HL-60 (cell line): Measurements from ENCODE around the gene CTSA.

Experiments used
- DNase-seq, 2 experiments: peaks; one replicate each; pipeline ENCODE4 v3.0.0-alpha.2; 2010 to 2020; ENCODE audit warnings: low read depth in 1 of 2, low spot score in 1 of 2
- H3K27ac ChIP-seq: fragments of 250-450 bp; sonication (Bioruptor Pico); replicated peaks from 2 replicates; pipeline ENCODE4 v1.5.1; 2020; ENCODE audit warnings: mild to moderate bottlenecking, moderate library complexity
- H3K27me3 ChIP-seq: fragments of 250-450 bp; sonication (Bioruptor Pico); 2 replicates; pipeline ENCODE4 v1.5.1; 2021; ENCODE audit warnings: mild to moderate bottlenecking, moderate library complexity; ENCODE audit not compliant: insufficient read depth, poor library complexity, severe bottlenecking
- H3K4me3 ChIP-seq: replicated peaks from 2 replicates; pipeline ENCODE4 v1.5.1; 2011; ENCODE audit warnings: mild to moderate bottlenecking, control low read depth, low read length; ENCODE audit not compliant: insufficient read depth
- CTCF ChIP-seq: IDR thresholded peaks from one replicate; pipeline ENCODE4 v1.5.1; 2011; ENCODE audit warnings: low read length, control low read depth, inconsistent platforms; ENCODE audit not compliant: insufficient read depth
- GABPA ChIP-seq: IDR thresholded peaks from 2 replicates; pipeline ENCODE4 v1.6.1; 2012; ENCODE audit warnings: low read depth
- POLR2AphosphoS5 ChIP-seq: IDR thresholded peaks from 2 replicates; pipeline ENCODE4 v1.6.1; 2012; ENCODE audit warnings: low read depth
- SPI1 ChIP-seq: IDR thresholded peaks from 2 replicates; pipeline ENCODE4 v1.6.1; 2012; ENCODE audit warnings: low read depth, mild to moderate bottlenecking, borderline replicate concordance
- TF ChIP-seq, protein P1 (sequence below): IDR thresholded peaks from 2 replicates; pipeline ENCODE4 v1.6.1; 2012; ENCODE audit warnings: low read depth; ENCODE audit not compliant: insufficient replicate concordance

Gene CTSA

DNA sequence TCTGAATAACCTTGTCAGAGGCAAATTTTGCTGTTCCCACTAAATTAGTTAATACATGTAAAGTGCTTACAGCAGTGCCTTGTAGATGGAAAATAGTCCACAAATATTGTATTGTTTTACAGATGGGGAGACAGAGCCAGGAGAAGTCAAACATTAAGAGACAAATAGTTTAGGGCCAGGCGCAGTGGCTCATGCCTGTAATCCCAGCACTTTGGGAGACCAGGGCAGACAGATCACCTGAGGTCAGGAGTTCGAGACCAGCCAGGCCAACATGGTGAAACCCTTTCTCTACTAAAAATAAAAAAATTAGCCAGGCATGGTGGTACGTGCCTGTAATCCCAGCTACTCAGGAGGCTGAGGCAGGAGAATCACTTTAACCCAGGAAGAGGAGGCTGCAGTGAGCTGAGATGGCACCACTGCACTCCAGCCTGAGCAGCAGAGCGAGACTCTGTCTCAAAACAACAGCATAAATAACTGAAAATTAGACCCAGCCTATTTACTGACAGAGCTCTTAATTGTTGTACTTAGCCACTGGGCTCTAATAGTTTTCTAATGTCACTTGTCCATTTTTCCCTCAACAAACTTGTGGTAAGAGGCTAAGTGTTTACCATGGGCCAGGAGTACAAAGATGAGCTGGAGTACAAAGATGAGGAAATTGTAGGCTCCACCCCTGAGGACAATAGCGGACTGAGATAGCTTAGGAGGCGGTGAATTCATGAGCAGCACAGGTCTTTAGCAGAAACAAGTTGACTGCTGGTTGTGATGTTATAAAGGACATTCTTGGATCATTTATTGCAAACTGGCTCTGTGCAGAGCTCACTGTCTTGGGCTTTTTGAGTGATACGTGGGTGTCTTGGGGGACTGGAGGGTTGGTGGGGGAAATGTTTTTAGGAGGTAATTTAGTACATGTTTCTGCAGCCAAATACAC, 27.3 kb upstream of the CTSA start:
- TF ChIP-seq CTCF (no peak), GABPA (no peak), SPI1 (no peak), POLR2AphosphoS5 (no peak)
- TF ChIP-seq, protein P1, sequence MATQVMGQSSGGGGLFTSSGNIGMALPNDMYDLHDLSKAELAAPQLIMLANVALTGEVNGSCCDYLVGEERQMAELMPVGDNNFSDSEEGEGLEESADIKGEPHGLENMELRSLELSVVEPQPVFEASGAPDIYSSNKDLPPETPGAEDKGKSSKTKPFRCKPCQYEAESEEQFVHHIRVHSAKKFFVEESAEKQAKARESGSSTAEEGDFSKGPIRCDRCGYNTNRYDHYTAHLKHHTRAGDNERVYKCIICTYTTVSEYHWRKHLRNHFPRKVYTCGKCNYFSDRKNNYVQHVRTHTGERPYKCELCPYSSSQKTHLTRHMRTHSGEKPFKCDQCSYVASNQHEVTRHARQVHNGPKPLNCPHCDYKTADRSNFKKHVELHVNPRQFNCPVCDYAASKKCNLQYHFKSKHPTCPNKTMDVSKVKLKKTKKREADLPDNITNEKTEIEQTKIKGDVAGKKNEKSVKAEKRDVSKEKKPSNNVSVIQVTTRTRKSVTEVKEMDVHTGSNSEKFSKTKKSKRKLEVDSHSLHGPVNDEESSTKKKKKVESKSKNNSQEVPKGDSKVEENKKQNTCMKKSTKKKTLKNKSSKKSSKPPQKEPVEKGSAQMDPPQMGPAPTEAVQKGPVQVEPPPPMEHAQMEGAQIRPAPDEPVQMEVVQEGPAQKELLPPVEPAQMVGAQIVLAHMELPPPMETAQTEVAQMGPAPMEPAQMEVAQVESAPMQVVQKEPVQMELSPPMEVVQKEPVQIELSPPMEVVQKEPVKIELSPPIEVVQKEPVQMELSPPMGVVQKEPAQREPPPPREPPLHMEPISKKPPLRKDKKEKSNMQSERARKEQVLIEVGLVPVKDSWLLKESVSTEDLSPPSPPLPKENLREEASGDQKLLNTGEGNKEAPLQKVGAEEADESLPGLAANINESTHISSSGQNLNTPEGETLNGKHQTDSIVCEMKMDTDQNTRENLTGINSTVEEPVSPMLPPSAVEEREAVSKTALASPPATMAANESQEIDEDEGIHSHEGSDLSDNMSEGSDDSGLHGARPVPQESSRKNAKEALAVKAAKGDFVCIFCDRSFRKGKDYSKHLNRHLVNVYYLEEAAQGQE, result no peak
- no peak for DNase-seq
- H3K4me3 ChIP-seq, result no peak overlapping the region

GRCh38 chr20:45866454-45866853, 24.7 kb upstream of the CTSA start:
- DNase-seq, result no peak
- Histone ChIP-seq H3K27ac (no peak overlapping the region), H3K27me3 (no peaks in the 10 kb centered on the region), H3K4me3 (no peak overlapping the region)
- no peak for TF ChIP-seq SPI1

More for the DNA sequence above, 27.3 kb upstream of the CTSA start:
- no peak overlapping the region for H3K27ac ChIP-seq
- H3K27me3 ChIP-seq, result no peaks in the 10 kb centered on the region

- no peak overlapping the region for H3K27ac ChIP-seq
- no peaks in the 10 kb centered on the region for H3K27me3 ChIP-seq
- no peak overlapping the region for H3K4me3 ChIP-seq
- TF ChIP-seq GABPA, result no peak
- TF ChIP-seq CTCF, result no peak
- TF ChIP-seq, protein P1, result no peak
- no peak for TF ChIP-seq POLR2AphosphoS5
- no peak for TF ChIP-seq SPI1
- no peak for DNase-seq
These were observed 23.9 kb upstream of the CTSA start for GRCh38 chr20:45867136-45867818.

DNA sequence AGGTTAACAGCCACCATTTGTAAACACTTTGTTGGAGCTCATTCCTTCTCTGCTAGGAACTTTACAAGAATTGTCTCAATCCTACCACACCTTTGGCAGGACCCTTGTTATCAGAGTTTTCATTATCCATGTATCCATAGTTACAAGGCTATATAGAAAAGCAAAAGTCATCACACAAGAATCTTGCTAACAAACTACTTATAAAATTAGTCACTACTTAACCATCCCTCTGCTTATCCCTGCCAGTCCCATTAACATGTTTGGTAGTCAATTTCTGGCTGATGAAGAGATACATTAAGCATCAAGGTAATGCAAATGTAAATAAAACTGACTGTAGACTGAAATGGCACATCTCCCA, 23.3 kb upstream of the CTSA start:
- Histone ChIP-seq H3K4me3 (no peak overlapping the region), H3K27ac (no peak overlapping the region), H3K27me3 (no peaks in the 10 kb centered on the region)
- no peak for TF ChIP-seq POLR2AphosphoS5
- no peak for TF ChIP-seq CTCF
- TF ChIP-seq GABPA, result no peak
- TF ChIP-seq, protein P1, result no peak
- TF ChIP-seq SPI1, result no peak
- DNase-seq, result no peak
